ENCODE measurements around the gene LRP5. TPM values are rescaled to one million over a fixed set of nuclear protein-coding genes. Genes with fewer than 3 reads are reported as not detected.

The LRP5 gene
- total RNA-seq, 1 experiment from 2014 or later = 55.2 TPM

DNA sequence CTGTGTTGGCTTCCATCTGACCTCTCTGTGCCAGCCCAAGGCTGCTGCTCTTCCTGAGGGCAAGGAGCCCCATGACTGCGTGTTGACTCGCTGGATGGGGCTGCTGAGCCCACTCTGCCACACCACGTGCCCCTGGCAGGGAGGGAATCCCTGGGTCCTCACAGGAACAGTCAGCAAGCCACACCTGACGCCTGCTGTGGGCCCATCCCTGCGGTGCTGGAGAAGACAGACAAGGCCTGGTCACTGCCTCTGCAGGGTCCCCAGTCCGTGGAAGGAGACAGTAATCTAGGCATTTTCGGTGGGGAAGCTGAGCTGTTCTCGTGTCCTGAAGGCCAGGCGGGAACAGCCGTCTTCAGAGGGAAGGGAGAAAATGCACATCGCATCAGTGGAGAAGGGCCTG is 137.6 kb downstream of the LRP5 start:
- CTCF ChIA-PET = no interaction called here
- POLR2A ChIA-PET = no interaction called here
- Histone ChIP-seq H3K4me1 (ENCODE audit: control insufficient read depth in 1 of 2, insufficient read depth in 2 of 2, low read length in 2 of 2) (no peaks in the 10 kb centered on the region), H2AFZ (ENCODE audit: low read depth, low read length, poor library complexity, severe bottlenecking) (no peak overlapping the region), H3K79me2 (ENCODE audit: insufficient read depth, low read length) (no peaks in the 10 kb centered on the region), H3K4me3 (replicated peaks in 1 of 2; ENCODE audit: low read depth in 1 of 2, low read length in 2 of 2) (no peak overlapping the region), H3K4me2 (ENCODE audit: low read length) (no peak overlapping the region), H3K9me2 (ENCODE audit: insufficient read depth) (no peaks in the 10 kb centered on the region), H3K27me3 (ENCODE audit: insufficient read depth, low read length) (no peaks in the 10 kb centered on the region), H3K9ac (ENCODE audit: low read length) (no peak overlapping the region), H3K9me3 (ENCODE audit: control insufficient read depth in 1 of 2, insufficient read depth in 1 of 2, low read depth in 1 of 2, low read length in 2 of 2) (no peaks in the 10 kb centered on the region), H3K36me3 (ENCODE audit: control insufficient read depth in 1 of 2, insufficient read depth in 2 of 2, low read length in 2 of 2) (peaks cover 5 to 8% of the 10 kb centered on the region in 2 experiments; a peak in 3 of 4 replicates), H3K27ac (ENCODE audit: low read depth, low read length) (no peak overlapping the region), H4K20me1 (ENCODE audit: insufficient read depth) (no peaks in the 10 kb centered on the region)
- RAD21 ChIA-PET (ENCODE audit: low non-redundant PET in 1 of 2, low total read pairs in 2 of 2, uncharacterized antibody in 2 of 2, unreplicated experiment in 2 of 2) = no interaction called here
- BruUV-seq (replicated peaks) = no TSS peak
- intact Hi-C loops (cut with micrococcal nuclease) = no loop called here
- ATAC-seq = no peak
- DNase-seq (ENCODE audit: low read depth, low spot score) = no peak
- TF ChIP-seq CBX3 (IDR thresholded peaks at IDR 0.05; ENCODE audit: low read depth) = no peak
- no peak for TF ChIP-seq ZNF274 (IDR thresholded peaks at IDR 0.05; ENCODE audit: low read depth, low read length)
- no peak for TF ChIP-seq YY1 (IDR thresholded peaks at IDR 0.05; ENCODE audit: extremely low read depth, insufficient replicate concordance, low read depth, low read length)
- TF ChIP-seq EZH2phosphoT487 (IDR thresholded peaks at IDR 0.05; ENCODE audit: borderline replicate concordance) = no peak
- no peak for TF ChIP-seq POLR2A (IDR thresholded peaks at IDR 0.05; ENCODE audit: borderline replicate concordance, extremely low read depth, insufficient read depth, insufficient read length)
- TF ChIP-seq RAD21 (IDR thresholded peaks at IDR 0.05; ENCODE audit: low read depth) = no peak
- TF ChIP-seq, protein P1, sequence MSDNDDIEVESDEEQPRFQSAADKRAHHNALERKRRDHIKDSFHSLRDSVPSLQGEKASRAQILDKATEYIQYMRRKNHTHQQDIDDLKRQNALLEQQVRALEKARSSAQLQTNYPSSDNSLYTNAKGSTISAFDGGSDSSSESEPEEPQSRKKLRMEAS (IDR thresholded peaks at IDR 0.05) = no peak
- no peak for TF ChIP-seq POLR2AphosphoS5 (IDR thresholded peaks at IDR 0.05; ENCODE audit: low read depth, low read length)

DNA sequence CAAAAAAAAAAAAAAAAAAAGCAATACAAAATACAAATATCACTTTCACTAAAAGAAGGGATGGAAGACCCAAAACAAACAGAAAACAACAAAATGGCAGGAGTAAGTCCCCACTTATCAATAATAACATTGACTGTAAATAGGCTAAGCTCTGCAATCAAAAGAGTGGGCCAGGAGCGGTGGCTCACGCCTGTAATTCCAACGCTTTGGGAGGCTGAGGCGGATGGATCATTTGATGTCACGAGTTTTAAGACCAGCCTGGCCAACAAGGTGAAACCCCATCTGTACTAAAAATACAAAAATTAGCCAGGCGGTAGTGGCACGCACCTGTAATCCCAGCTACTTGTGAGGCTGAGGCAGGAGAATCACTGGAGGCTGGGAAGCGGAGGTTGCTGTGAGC is 138.3 kb downstream of the LRP5 start:
- POLR2A ChIA-PET = no interaction called here
- H3K9ac ChIP-seq (ENCODE audit: low read length) = no peak overlapping the region
- TF ChIP-seq ZFX (IDR thresholded peaks at IDR 0.05) (no peak), ATF3 (IDR thresholded peaks at IDR 0.05) (no peak), FOSL1 (IDR thresholded peaks at IDR 0.05; ENCODE audit: low read depth) (no peak), SRF (IDR thresholded peaks at IDR 0.05; ENCODE audit: low read depth) (no peak), YY1 (IDR thresholded peaks at IDR 0.05; ENCODE audit: extremely low read depth, insufficient replicate concordance, low read depth, low read length) (no peak), EGR1 (IDR thresholded peaks at IDR 0.05; ENCODE audit: low read depth) (no peak), SP1 (IDR thresholded peaks at IDR 0.05; ENCODE audit: low read depth) (no peak), EZH2 (IDR thresholded peaks at IDR 0.05) (no peak), ZNF274 (IDR thresholded peaks at IDR 0.05; ENCODE audit: low read depth, low read length) (no peak), SIN3A (IDR thresholded peaks at IDR 0.05; ENCODE audit: low read depth) (no peak), RAD21 (IDR thresholded peaks at IDR 0.05; ENCODE audit: low read depth) (no peak), CBX3 (IDR thresholded peaks at IDR 0.05; ENCODE audit: low read depth) (no peak), TCF7L2 (IDR thresholded peaks at IDR 0.05; ENCODE audit: borderline replicate concordance, extremely low read depth, insufficient read depth, insufficient read length) (no peak), EZH2phosphoT487 (IDR thresholded peaks at IDR 0.05; ENCODE audit: borderline replicate concordance) (no peak), CEBPB (IDR thresholded peaks at IDR 0.05; ENCODE audit: low read depth) (no peak)
- TF ChIP-seq, protein P2, sequence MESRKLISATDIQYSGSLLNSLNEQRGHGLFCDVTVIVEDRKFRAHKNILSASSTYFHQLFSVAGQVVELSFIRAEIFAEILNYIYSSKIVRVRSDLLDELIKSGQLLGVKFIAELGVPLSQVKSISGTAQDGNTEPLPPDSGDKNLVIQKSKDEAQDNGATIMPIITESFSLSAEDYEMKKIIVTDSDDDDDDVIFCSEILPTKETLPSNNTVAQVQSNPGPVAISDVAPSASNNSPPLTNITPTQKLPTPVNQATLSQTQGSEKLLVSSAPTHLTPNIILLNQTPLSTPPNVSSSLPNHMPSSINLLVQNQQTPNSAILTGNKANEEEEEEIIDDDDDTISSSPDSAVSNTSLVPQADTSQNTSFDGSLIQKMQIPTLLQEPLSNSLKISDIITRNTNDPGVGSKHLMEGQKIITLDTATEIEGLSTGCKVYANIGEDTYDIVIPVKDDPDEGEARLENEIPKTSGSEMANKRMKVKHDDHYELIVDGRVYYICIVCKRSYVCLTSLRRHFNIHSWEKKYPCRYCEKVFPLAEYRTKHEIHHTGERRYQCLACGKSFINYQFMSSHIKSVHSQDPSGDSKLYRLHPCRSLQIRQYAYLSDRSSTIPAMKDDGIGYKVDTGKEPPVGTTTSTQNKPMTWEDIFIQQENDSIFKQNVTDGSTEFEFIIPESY (IDR thresholded peaks at IDR 0.05; ENCODE audit: extremely low read depth, insufficient replicate concordance, low read length) = no peak
- TF ChIP-seq, protein P1 (IDR thresholded peaks at IDR 0.05) = no peak

More for the DNA sequence above, 138.3 kb downstream of the LRP5 start:
- no peaks in the 10 kb centered on the region for H3K9me2 ChIP-seq (ENCODE audit: insufficient read depth)
- H2AFZ ChIP-seq (ENCODE audit: low read depth, low read length, poor library complexity, severe bottlenecking) = no peak overlapping the region
- no peaks in the 10 kb centered on the region for H3K79me2 ChIP-seq (ENCODE audit: insufficient read depth, low read length)
- BruUV-seq (replicated peaks) = no TSS peak
- DNase-seq (ENCODE audit: low read depth, low spot score) (no peak), ATAC-seq (no peak)
- ChIA-PET CTCF (no interaction called here), RAD21 (ENCODE audit: low non-redundant PET in 1 of 2, low total read pairs in 2 of 2, uncharacterized antibody in 2 of 2, unreplicated experiment in 2 of 2) (no interaction called here)
- H3K9me3 ChIP-seq (ENCODE audit: control insufficient read depth in 1 of 2, insufficient read depth in 1 of 2, low read depth in 1 of 2, low read length in 2 of 2) = no peaks in the 10 kb centered on the region
- no peak overlapping the region for H3K27ac ChIP-seq (ENCODE audit: low read depth, low read length)
- no peak overlapping the region for H3K4me2 ChIP-seq (ENCODE audit: low read length)
- no peaks in the 10 kb centered on the region for H3K27me3 ChIP-seq (ENCODE audit: insufficient read depth, low read length)
- peaks cover 5 to 8% of the 10 kb centered on the region in 2 experiments; a peak in 3 of 4 replicates for H3K36me3 ChIP-seq (ENCODE audit: control insufficient read depth in 1 of 2, insufficient read depth in 2 of 2, low read length in 2 of 2)
- no peaks in the 10 kb centered on the region for H3K4me1 ChIP-seq (ENCODE audit: control insufficient read depth in 1 of 2, insufficient read depth in 2 of 2, low read length in 2 of 2)
- no peak overlapping the region for H3K4me3 ChIP-seq (replicated peaks in 1 of 2; ENCODE audit: low read depth in 1 of 2, low read length in 2 of 2)
- no peaks in the 10 kb centered on the region for H4K20me1 ChIP-seq (ENCODE audit: insufficient read depth)
- intact Hi-C loops (cut with micrococcal nuclease) = no loop called here

Measured in HCT116 (cell line).